Measurements from ENCODE around the gene GPER1. TPM values are rescaled to one million over a fixed set of nuclear protein-coding genes. Genes with fewer than 3 reads are reported as not detected.

Gene GPER1
- total and polyA plus RNA-seq, 7 experiments from 2014 or later: 0.13 to 1.3 (median 0.34) TPM; not detected in 3

- Mint-ChIP-seq H3K27ac (peak overlapping the region in 3 of 9 donors; percentile 12 to 63 (median 39)), H3K4me3 (peak overlapping the region in 3 of 10 donors; percentile 14 to 73 (median 17)), H3K36me3 (peaks cover 0 to 9% (median 0%) of the 10 kb centered on the region in 5 donors), H3K27me3 (peaks cover 0 to 3% (median 0%) of the 10 kb centered on the region in 5 donors), H3K9me3 (peaks cover 0 to 1% (median 0%) of the 10 kb centered on the region in 11 donors), H3K4me1 (peaks cover 16 to 52% (median 25%) of the 10 kb centered on the region in 7 donors)
- Histone ChIP-seq H3K9me3 (ENCODE audit: control insufficient read depth in 2 of 3, low read length in 3 of 3) (no peaks in the 10 kb centered on the region), H3K4me3 (ENCODE audit: low read length) (no peak overlapping the region), H3K36me3 (ENCODE audit: control insufficient read depth in 2 of 3, insufficient read depth in 3 of 3, low read length in 3 of 3) (peaks cover 0 to 11% (median 0%) of the 10 kb centered on the region in 3 experiments), H3K4me1 (ENCODE audit: control insufficient read depth in 2 of 2, insufficient read depth in 2 of 2, low read length in 2 of 2) (peaks cover 0 to 17% of the 10 kb centered on the region in 2 donors), H3K27me3 (ENCODE audit: control insufficient read depth in 2 of 2, insufficient read depth in 2 of 2, low read length in 2 of 2) (no peaks in the 10 kb centered on the region), H3K27ac (ENCODE audit: low read depth, low read length) (no peak overlapping the region)
- CTCF ChIA-PET: interaction anchor here (0.7 to 3.2 kb wide), 5 partner anchors 14 to 150 kb away, joined by 3 to 18 read pairs (median 3); no protein-coding TSS in a partner anchor
- POLR2A ChIA-PET: interaction anchor here (0.9 to 2.3 kb wide), 4 partner anchors 12 to 84 kb away, joined by 4 to 10 read pairs (median 5); partner anchors contain the start of genes COX19 and GPR146
- ATAC-seq: peak; percentile 41
- intact Hi-C loops (cut with micrococcal nuclease): no loop called here
- DNase-seq: peak in 1 of 9 donors; percentile 44
Observed at GRCh38 chr7:1059200-1060091, 28.5 kb upstream of the GPER1 start.

- Mint-ChIP-seq H3K27me3 (peaks cover 0 to 3% (median 0%) of the 10 kb centered on the region in 5 donors), H3K4me1 (peaks cover 6 to 44% (median 17%) of the 10 kb centered on the region in 7 donors), H3K9me3 (peaks cover 0 to 1% (median 0%) of the 10 kb centered on the region in 11 donors), H3K27ac (no peak overlapping the region), H3K36me3 (peaks cover 0 to 9% (median 0%) of the 10 kb centered on the region in 5 donors), H3K4me3 (peak overlapping the region in 1 of 10 donors; percentile 25)
- Histone ChIP-seq H3K27me3 (ENCODE audit: control insufficient read depth in 2 of 2, insufficient read depth in 2 of 2, low read length in 2 of 2) (no peaks in the 10 kb centered on the region), H3K9me3 (ENCODE audit: control insufficient read depth in 2 of 3, low read length in 3 of 3) (no peaks in the 10 kb centered on the region), H3K27ac (ENCODE audit: low read depth, low read length) (no peak overlapping the region), H3K4me3 (ENCODE audit: low read length) (no peak overlapping the region), H3K4me1 (ENCODE audit: control insufficient read depth in 2 of 2, insufficient read depth in 2 of 2, low read length in 2 of 2) (peaks cover 4 to 13% of the 10 kb centered on the region in 2 donors), H3K36me3 (ENCODE audit: control insufficient read depth in 2 of 3, insufficient read depth in 3 of 3, low read length in 3 of 3) (peaks cover 0 to 11% (median 0%) of the 10 kb centered on the region in 3 experiments)
- DNase-seq (no peak), ATAC-seq (no peak)
- ChIA-PET POLR2A (interaction anchor here (0.5 to 1.1 kb wide), 2 partner anchors 13 to 73 kb away, joined by 3 read pairs; no protein-coding TSS in a partner anchor), CTCF (interaction anchor here (1.1 to 3.2 kb wide), 4 partner anchors 15 to 151 kb away, joined by 3 to 18 read pairs (median 4); no protein-coding TSS in a partner anchor)
- intact Hi-C loops (cut with micrococcal nuclease): no loop called here
Observed at GRCh38 chr7:1060315-1061072, 27.4 kb upstream of the GPER1 start.

- Histone ChIP-seq H3K4me3 (ENCODE audit: low read length) (no peak overlapping the region), H3K36me3 (ENCODE audit: control insufficient read depth in 2 of 3, insufficient read depth in 3 of 3, low read length in 3 of 3) (peaks cover 0 to 11% (median 0%) of the 10 kb centered on the region in 3 experiments), H3K4me1 (ENCODE audit: control insufficient read depth in 2 of 2, insufficient read depth in 2 of 2, low read length in 2 of 2) (peaks cover 6 to 13% of the 10 kb centered on the region in 2 donors), H3K27ac (ENCODE audit: low read depth, low read length) (no peak overlapping the region), H3K9me3 (ENCODE audit: control insufficient read depth in 2 of 3, low read length in 3 of 3) (no peaks in the 10 kb centered on the region), H3K27me3 (ENCODE audit: control insufficient read depth in 2 of 2, insufficient read depth in 2 of 2, low read length in 2 of 2) (no peaks in the 10 kb centered on the region)
- no peak overlapping the region for H3K27ac Mint-ChIP-seq
- H3K36me3 Mint-ChIP-seq: peaks cover 0 to 9% (median 0%) of the 10 kb centered on the region in 5 donors
- DNase-seq: no peak
- H3K9me3 Mint-ChIP-seq: peaks cover 0 to 1% (median 0%) of the 10 kb centered on the region in 11 donors
- intact Hi-C loops (cut with micrococcal nuclease): no loop called here
- CTCF ChIA-PET: interaction anchor here (1.5 to 3.2 kb wide), 3 partner anchors 16 to 68 kb away, joined by 3 to 18 read pairs (median 6); no protein-coding TSS in a partner anchor
- POLR2A ChIA-PET: interaction anchor here (0.5 to 1.1 kb wide), 2 partner anchors 14 to 73 kb away, joined by 3 read pairs; no protein-coding TSS in a partner anchor
- H3K27me3 Mint-ChIP-seq: peaks cover 0 to 3% (median 0%) of the 10 kb centered on the region in 5 donors
- H3K4me3 Mint-ChIP-seq: peak overlapping the region in 1 of 10 donors; percentile 25
- H3K4me1 Mint-ChIP-seq: peaks cover 6 to 38% (median 16%) of the 10 kb centered on the region in 7 donors
- ATAC-seq: no peak
Observed at GRCh38 chr7:1061180-1061579, 26.7 kb upstream of the GPER1 start.

GRCh38 chr7:1062296-1063294 is 25.3 kb upstream of the GPER1 start:
- peaks cover 0 to 3% (median 0%) of the 10 kb centered on the region in 5 donors for H3K27me3 Mint-ChIP-seq
- no peak for DNase-seq
- intact Hi-C loops (cut with micrococcal nuclease): no loop called here
- Histone ChIP-seq H3K27ac (ENCODE audit: low read depth, low read length) (no peak overlapping the region), H3K4me1 (ENCODE audit: control insufficient read depth in 2 of 2, insufficient read depth in 2 of 2, low read length in 2 of 2) (peaks cover 6 to 9% of the 10 kb centered on the region in 2 donors), H3K4me3 (ENCODE audit: low read length) (no peak overlapping the region), H3K9me3 (ENCODE audit: control insufficient read depth in 2 of 3, low read length in 3 of 3) (no peaks in the 10 kb centered on the region), H3K27me3 (ENCODE audit: control insufficient read depth in 2 of 2, insufficient read depth in 2 of 2, low read length in 2 of 2) (no peaks in the 10 kb centered on the region), H3K36me3 (ENCODE audit: control insufficient read depth in 2 of 3, insufficient read depth in 3 of 3, low read length in 3 of 3) (peaks cover 0 to 10% (median 0%) of the 10 kb centered on the region in 3 experiments)
- ChIA-PET POLR2A (no interaction called here), CTCF (interaction anchor here (3.2 kb wide), 1 partner anchor 70 kb away, joined by 18 read pairs; no protein-coding TSS in a partner anchor)
- H3K36me3 Mint-ChIP-seq: peaks cover 0 to 9% (median 0%) of the 10 kb centered on the region in 5 donors
- H3K27ac Mint-ChIP-seq: peak overlapping the region in 1 of 9 donors; percentile 47
- peaks cover 6 to 25% (median 14%) of the 10 kb centered on the region in 7 donors for H3K4me1 Mint-ChIP-seq
- H3K4me3 Mint-ChIP-seq: no peak overlapping the region
- no peak for ATAC-seq
- H3K9me3 Mint-ChIP-seq: peaks cover 0 to 1% (median 0%) of the 10 kb centered on the region in 11 donors

GRCh38 chr7:1063361-1063760 is 24.6 kb upstream of the GPER1 start:
- H3K27me3 Mint-ChIP-seq: peaks cover 0 to 3% (median 0%) of the 10 kb centered on the region in 5 donors
- H3K9me3 ChIP-seq (ENCODE audit: control insufficient read depth in 2 of 3, low read length in 3 of 3): no peaks in the 10 kb centered on the region
- ATAC-seq (no peak), DNase-seq (no peak)
- H3K36me3 ChIP-seq (ENCODE audit: control insufficient read depth in 2 of 3, insufficient read depth in 3 of 3, low read length in 3 of 3): peaks cover 0 to 2% (median 0%) of the 10 kb centered on the region in 3 experiments
- H3K27me3 ChIP-seq (ENCODE audit: control insufficient read depth in 2 of 2, insufficient read depth in 2 of 2, low read length in 2 of 2): no peaks in the 10 kb centered on the region
- CTCF ChIA-PET: interaction anchor here (3.8 kb wide), 1 partner anchor 69 kb away, joined by 170 read pairs; no protein-coding TSS in a partner anchor
- peaks cover 6 to 18% (median 14%) of the 10 kb centered on the region in 7 donors for H3K4me1 Mint-ChIP-seq
- POLR2A ChIA-PET: no interaction called here
- intact Hi-C loops (cut with micrococcal nuclease): no loop called here
- H3K27ac ChIP-seq (ENCODE audit: low read depth, low read length): no peak overlapping the region
- H3K36me3 Mint-ChIP-seq: peaks cover 0 to 6% (median 0%) of the 10 kb centered on the region in 5 donors
- H3K9me3 Mint-ChIP-seq: peaks cover 0 to 1% (median 0%) of the 10 kb centered on the region in 11 donors
- no peak overlapping the region for H3K4me3 ChIP-seq (ENCODE audit: low read length)
- no peak overlapping the region for H3K27ac Mint-ChIP-seq
- H3K4me1 ChIP-seq (ENCODE audit: control insufficient read depth in 2 of 2, insufficient read depth in 2 of 2, low read length in 2 of 2): peaks cover 6 to 9% of the 10 kb centered on the region in 2 donors
- H3K4me3 Mint-ChIP-seq: no peak overlapping the region
